ENCODE data around the gene CCP110. TPM values are rescaled to one million over a fixed set of nuclear protein-coding genes. Genes with fewer than 3 reads are reported as not detected.

The CCP110 gene
- total RNA-seq, 4 donors from 2014 or later = 5.1 to 52.7 (median 24.5) TPM

DNA sequence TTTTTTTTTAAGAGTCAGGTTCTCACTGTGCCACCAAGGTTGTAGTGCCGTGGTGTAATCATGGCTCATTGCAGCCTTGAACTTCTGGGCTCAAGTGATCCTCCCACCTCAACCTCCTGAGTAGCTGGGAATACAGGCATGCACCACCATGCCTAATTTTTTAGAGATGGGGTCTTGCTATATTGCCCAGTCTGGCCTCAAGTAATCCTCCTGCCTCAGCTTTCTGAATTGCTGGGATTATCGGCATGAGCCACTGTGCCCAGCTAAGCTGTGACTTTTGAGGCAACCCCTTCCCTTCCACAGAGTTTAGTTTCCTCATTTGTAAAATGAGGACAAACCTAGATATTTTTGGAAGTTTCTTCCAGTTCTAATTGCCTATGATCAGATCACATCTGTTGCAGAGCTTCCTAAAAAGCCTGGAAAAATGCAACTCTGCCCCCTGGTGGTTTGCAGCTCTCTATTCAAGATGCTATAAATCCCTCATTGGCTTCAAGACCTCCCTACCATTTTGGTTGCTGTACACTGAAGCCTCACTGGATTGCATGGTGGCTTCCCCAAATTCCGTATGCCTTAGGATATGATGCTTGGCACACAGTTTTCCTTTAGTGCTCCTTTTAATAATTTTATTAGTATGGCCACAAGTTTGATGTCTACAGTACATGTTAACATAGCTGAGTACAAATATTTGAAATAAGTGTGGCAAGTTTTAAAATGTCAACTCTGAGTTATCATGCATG is 21.2 kb upstream of the CCP110 start:
- DNase-seq = peak; percentile 45 to 60
- no peaks in the 10 kb centered on the region for H3K36me3 ChIP-seq
- intact Hi-C loops (cut with DNase I; ENCODE audit: low total_unique reads) = no loop called here

DNA sequence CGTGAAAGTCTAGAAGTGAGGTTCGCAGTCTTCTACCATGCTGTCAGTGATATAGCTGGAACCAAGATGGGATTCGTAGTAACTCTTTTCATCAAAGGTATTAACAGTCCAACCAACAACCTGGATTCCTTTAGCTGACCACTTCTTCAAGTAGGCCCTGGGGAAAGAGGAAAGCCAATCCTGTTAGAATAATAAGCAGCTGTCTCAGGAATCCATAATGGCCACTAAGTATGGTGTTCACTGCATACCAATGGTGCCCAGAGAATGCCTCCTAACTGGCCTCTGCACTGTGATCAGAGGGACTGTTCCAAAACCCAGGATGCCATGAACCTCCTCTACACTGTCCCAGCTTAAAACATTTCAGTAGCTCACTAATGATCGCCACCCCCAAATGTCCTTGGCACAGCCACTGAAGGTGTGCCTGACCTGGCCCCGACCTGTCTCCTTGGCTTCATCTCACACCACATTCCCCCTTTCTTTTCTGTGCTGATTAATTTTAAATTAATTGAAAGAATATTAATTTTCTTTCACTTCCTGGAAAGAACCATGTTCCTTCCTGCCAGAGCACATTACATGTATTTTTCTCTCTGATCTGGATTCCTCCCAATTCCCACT is 20.2 kb upstream of the CCP110 start:
- no peak for DNase-seq
- TF ChIP-seq POLR2A (IDR thresholded peaks at IDR 0.05) = no peak
- Histone ChIP-seq H3K4me1 (no peaks in the 10 kb centered on the region), H3K27me3 (no peaks in the 10 kb centered on the region), H3K36me3 (no peaks in the 10 kb centered on the region), H3K27ac (no peak overlapping the region), H3K4me3 (no peak overlapping the region), H3K9me3 (no peaks in the 10 kb centered on the region)
- intact Hi-C loops (cut with DNase I; ENCODE audit: low total_unique reads) = no loop called here

More for the DNA sequence above, 21.2 kb upstream of the CCP110 start:
- H3K27me3 ChIP-seq = no peaks in the 10 kb centered on the region
- no peak overlapping the region for H3K4me3 ChIP-seq
- H3K4me1 ChIP-seq = no peaks in the 10 kb centered on the region
- H3K27ac ChIP-seq = no peak overlapping the region
- TF ChIP-seq, protein P1, sequence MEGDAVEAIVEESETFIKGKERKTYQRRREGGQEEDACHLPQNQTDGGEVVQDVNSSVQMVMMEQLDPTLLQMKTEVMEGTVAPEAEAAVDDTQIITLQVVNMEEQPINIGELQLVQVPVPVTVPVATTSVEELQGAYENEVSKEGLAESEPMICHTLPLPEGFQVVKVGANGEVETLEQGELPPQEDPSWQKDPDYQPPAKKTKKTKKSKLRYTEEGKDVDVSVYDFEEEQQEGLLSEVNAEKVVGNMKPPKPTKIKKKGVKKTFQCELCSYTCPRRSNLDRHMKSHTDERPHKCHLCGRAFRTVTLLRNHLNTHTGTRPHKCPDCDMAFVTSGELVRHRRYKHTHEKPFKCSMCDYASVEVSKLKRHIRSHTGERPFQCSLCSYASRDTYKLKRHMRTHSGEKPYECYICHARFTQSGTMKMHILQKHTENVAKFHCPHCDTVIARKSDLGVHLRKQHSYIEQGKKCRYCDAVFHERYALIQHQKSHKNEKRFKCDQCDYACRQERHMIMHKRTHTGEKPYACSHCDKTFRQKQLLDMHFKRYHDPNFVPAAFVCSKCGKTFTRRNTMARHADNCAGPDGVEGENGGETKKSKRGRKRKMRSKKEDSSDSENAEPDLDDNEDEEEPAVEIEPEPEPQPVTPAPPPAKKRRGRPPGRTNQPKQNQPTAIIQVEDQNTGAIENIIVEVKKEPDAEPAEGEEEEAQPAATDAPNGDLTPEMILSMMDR (IDR thresholded peaks at IDR 0.05) = peak; percentile 46 to 55 (median 49)
- TF ChIP-seq POLR2A (IDR thresholded peaks at IDR 0.05) = no peak
- no peaks in the 10 kb centered on the region for H3K9me3 ChIP-seq

DNA sequence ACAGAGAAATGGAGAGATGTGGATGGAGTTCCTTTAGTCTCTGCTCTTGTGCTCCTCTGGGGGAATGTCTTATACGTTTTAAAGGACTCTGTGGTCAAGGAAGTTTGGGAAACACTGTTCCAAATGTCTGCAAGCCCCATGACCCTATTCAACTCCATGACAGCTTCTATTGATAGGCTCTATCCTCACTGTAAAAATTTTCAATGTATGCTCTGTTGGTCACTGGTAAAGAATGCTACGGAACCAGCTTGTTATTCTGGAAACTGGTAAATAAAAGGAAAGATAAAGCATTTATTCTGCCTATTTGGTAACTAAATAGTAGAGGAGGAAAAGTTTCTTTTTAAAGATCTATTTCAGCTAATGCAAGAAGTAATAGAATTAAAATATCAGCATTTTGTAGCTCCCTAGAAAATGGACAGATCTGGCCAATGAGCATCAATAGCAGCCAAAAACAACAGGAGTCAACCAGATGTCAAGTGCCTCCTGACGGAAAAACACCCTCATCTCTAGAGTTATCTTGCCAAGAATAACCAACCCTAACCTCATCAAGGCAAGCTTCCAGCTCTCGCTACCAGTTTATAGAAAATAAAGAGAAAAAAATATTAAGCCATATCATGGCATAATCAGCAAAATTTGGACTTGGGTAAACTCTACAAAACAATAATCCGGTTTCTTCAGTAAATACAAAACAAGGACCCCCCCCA is 18.0 kb upstream of the CCP110 start:
- TF ChIP-seq, protein P1 (IDR thresholded peaks at IDR 0.05) = no peak
- TF ChIP-seq POLR2A (IDR thresholded peaks at IDR 0.05) = no peak
- no peaks in the 10 kb centered on the region for H3K9me3 ChIP-seq
- no peaks in the 10 kb centered on the region for H3K27me3 ChIP-seq
- H3K4me1 ChIP-seq = no peaks in the 10 kb centered on the region
- H3K36me3 ChIP-seq = no peaks in the 10 kb centered on the region
- no peak overlapping the region for H3K4me3 ChIP-seq
- DNase-seq = no peak
- H3K27ac ChIP-seq = no peak overlapping the region
- intact Hi-C loops (cut with DNase I; ENCODE audit: low total_unique reads) = no loop called here

DNA sequence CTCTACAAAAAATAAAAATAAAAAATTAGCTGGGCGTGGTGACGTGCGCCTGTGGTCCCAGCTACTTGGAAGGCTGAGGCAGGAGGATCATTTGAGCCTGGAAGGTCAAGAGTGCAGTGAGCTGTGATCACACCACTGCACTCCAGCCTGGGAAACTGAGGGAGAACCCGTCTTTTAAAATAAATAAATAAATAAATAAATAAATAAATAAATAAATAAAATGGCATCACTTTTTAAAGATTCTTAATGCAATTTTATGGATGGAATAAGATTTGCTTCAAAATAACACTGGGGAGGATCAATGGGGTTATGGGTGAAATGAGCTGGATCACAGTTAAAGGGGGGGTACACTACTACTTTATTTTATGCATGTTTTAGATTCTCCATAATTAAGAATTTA is 16.8 kb upstream of the CCP110 start:
- no peak for TF ChIP-seq POLR2A (IDR thresholded peaks at IDR 0.05)
- TF ChIP-seq, protein P1 (IDR thresholded peaks at IDR 0.05) = no peak
- Histone ChIP-seq H3K27me3 (no peaks in the 10 kb centered on the region), H3K9me3 (no peaks in the 10 kb centered on the region), H3K4me1 (no peaks in the 10 kb centered on the region), H3K36me3 (no peaks in the 10 kb centered on the region), H3K27ac (no peak overlapping the region), H3K4me3 (no peak overlapping the region)
- intact Hi-C loops (cut with DNase I; ENCODE audit: low total_unique reads) = no loop called here
- no peak for DNase-seq

DNA sequence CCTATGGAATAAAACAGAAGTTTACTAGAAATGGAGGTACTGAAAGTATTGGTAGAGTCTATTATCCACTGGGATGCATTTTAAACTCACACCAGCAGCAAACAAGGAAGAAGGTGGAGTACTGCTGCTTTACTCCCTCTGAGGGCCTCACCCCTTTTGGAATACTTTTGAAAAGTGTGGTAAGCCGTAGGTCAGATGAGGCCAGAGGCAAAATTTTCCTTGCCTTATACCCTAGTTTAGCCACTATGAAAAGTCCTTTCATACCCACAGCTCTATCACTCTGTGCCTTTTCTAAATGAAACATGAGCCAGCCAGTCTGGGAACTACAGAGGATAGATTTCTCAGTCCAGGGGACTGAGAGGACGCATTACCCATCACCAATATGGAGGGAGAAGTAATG is 15.9 kb upstream of the CCP110 start:
- Histone ChIP-seq H3K36me3 (no peaks in the 10 kb centered on the region), H3K27ac (no peak overlapping the region), H3K4me3 (no peak overlapping the region), H3K27me3 (no peaks in the 10 kb centered on the region), H3K9me3 (no peaks in the 10 kb centered on the region), H3K4me1 (no peaks in the 10 kb centered on the region)
- TF ChIP-seq, protein P1 (IDR thresholded peaks at IDR 0.05) = no peak
- TF ChIP-seq POLR2A (IDR thresholded peaks at IDR 0.05) = no peak
- no peak for DNase-seq
- intact Hi-C loops (cut with DNase I; ENCODE audit: low total_unique reads) = no loop called here
